GM19193 (cell line): ENCODE data around the gene EFR3B.

Source experiments
- POLR2A ChIP-seq: IDR thresholded peaks from 4 replicates; pipeline ENCODE4 v1.6.1; 2011; ENCODE audit not compliant: insufficient read depth, insufficient read length; ENCODE audit errors: extremely low read depth

EFR3B gene

DNA sequence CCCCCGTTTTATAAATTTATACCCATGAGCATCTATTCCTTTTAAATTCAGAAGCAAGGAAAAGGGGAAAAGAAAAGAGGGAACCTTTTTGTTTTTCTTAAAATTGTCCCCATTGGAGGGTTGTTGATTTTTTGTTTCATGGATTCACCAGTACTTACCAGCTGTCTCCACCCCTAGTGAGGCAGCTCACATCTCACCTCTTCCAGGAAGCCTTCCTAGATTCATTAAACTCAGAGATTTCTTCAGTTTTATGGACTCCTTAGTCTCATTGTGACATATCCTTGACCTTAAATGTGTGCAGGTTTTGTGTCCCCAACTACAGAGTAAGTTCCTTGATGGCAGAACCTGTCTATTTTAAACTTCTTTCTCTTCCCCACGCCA lies 35.9 kb downstream of the EFR3B start:
- no peak for TF ChIP-seq POLR2A

DNA sequence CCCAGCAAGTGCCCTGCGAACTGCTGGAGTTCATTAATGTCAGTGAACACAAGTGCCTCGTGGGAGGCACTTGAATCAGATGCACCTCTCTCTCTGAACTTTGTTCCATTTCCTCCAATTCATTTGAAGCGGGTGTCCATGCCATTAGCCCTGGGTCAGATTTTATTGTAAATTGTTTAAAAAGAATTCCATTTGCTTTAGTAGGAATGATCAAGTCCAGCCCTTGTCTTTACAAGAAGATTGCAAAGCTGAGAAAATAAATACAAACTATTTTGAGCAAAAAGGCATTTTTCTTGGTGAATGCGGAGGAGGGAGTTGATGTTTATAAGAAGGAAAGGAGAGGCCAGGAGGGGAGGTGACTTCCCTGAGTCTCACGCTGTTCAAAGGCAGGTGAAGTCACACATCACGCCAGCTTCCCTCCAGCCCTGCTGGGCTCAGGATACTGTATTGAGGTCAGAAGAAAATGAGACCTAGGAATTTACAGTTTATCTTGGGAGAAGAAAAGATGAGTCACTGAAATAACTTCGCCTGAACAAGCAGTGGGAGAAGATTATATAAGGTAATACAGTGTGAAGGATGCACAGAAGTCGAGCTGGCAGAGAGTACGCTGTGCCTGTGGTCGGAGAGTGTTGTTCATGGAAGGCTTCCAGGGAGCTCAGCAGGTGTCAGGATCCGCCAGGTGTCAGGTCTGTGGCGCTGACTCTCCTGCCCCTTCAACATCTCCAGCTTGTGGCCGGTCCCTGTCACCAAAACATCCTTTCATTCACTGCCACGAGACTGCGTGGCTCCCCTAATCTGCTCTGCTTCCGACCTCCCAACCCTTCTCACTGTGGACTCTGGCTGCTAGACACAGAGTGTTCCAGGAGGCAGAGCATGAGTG lies 36.5 kb downstream of the EFR3B start:
- TF ChIP-seq POLR2A, result no peak

- no peak for TF ChIP-seq POLR2A
Measured at GRCh38 chr2:25079050-25079635, 37.3 kb downstream of the EFR3B start.

DNA sequence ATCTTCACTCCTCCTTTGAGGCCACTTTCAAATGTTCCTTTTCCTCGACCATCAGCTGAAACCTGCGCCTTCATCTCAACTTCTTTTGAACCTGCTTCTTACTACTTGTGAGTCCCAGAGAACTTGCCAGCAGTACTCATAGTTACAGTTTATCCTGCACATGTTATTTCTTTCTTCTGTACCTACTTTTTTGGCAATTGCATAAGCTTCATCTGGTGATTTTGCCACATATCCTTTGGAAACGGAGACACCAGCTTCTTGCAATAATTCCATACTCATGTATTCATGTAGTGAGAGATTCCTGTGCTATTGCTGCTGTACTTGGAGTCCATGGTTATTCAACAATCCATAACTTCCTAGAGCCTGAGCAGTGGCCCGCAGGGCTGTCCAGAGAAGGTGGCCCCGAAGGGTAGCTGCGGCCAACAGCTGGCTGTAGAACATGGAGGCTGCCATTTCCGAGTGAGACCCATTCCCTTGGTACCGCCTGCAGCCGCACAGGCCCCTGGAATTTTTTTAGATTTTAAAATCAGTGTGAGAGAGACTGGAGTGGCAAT lies 39.4 kb downstream of the EFR3B start:
- no peak for TF ChIP-seq POLR2A

- TF ChIP-seq POLR2A, result no peak
Measured at GRCh38 chr2:25082002-25082622, 40.2 kb downstream of the EFR3B start.

DNA sequence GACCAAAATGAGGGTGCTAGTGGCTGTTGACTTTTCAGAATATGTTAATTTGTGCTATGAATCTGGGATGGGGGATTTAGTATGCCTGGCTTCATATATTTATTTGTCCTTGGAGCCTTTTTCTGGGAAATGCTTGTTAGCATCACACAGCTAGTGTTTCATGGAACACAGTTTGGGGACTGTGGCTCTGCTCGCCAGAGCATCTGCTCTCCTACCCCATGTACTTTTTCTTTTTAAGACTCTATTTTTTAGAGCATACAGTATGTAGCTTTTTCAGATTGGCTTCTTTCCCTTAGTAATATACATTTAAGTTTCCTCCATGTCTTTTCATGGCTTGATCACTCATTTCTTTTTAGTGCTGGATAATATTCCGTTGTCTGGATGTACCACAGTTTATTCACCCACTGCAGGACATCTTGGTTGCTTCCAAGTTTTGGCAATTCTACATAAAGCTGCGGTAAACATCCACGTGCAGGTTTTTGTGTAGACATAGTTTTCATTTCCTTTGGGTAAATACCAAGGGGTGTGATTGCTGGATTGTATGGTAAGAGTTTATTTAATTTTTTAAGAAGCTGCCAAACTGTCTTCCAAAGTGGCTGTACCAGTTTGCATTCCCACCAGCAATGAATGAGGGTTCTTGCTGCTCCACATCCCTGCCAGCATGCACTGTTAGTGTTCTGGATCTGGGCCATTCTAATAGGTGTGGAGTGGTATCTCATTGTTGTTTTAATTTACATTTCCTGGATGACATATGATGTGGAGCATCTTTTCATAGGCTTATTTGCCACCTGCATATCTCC lies 44.1 kb downstream of the EFR3B start:
- no peak for TF ChIP-seq POLR2A

DNA sequence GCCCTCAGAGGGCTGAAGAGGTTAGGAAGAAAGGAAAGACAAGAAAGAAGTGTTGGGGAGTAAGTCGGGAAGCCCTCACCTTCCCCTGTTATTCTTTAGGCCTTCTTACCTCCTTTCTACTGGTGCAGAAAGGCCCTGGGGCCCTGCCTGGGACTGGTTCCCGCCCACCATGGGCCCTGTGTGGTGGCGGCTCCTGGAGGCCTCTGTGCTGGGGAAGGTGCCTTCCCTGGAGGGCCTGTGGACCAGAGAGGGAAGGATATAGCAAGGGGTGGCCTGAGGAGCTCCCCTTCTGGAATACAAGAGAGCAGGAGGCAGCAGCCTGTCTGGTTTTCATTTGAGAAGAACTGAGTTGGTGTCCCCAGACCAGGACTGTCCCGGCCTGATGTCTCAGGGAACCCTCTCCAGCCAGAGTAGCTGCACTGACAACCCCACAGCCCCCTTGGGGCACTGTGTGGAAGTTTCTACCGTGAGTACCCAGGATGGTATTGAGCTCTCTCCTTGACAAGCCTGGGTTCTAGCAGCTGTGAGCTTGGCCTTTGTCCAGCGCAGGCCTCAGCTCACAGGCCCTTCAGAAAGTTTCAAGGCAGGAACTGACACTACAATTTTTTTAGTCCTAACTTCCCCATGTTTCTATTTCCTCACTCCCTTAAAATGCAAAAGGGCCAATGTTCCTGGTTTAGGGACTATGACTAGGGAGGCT lies 47.1 kb downstream of the EFR3B start:
- TF ChIP-seq POLR2A, result no peak

- TF ChIP-seq POLR2A, result no peak
Measured at GRCh38 chr2:25089605-25090315, 47.9 kb downstream of the EFR3B start.

DNA sequence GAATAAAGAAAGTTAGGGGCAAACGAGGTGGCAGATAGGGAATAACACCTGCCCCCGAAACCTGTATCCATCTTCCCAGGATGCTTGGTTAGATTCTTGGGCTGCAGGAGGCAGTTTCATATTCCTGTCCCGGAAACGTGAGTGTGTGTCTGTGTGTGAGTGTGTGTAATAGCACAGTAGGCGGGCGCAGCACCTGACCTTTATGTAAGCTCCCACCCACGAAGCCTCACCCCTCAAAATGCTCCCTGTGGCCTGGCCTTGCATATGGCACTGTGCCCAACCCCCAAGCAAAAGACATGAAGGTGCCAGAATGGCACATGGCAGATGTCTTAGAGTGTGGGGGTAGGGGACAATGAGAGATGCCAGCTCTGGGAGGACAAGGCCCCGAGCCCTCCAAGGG lies 48.9 kb downstream of the EFR3B start:
- TF ChIP-seq POLR2A, result no peak

DNA sequence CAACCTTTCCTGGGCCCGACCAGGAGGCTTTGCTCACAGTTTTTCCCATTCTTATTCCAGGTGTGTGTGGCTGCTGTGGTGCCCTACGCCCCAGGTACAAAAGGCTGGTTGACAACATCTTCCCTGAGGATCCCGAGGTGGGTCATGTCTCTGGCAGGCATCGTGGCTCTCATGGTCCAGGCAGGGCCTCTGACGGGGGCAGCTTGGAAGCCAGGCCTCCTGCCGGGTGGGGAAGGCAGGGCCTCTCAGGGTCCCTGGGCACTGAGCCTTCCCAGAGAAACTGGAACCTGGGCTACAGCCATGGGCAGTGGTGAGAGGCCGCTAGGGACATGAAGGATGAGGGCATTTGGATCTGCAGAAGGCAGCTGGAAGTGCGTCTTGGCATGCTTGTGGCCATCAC lies 49.4 kb downstream of the EFR3B start:
- TF ChIP-seq POLR2A, result no peak

- TF ChIP-seq POLR2A, result no peak
Measured at GRCh38 chr2:25098056-25098455, 56.2 kb downstream of the EFR3B start.

GRCh38 chr2:25098670-25099486 lies 57.0 kb downstream of the EFR3B start:
- TF ChIP-seq POLR2A, result no peak
